HFFc6 (cell line): ENCODE measurements around the gene ITGB5. TPM values are rescaled to one million over a fixed set of nuclear protein-coding genes. Genes with fewer than 3 reads are reported as not detected.

Experiments used
- DNase-seq: peaks from one replicate; pipeline ENCODE4 v3.0.0-alpha.2; 2018
- H3K27ac Mint-ChIP-seq: 2 replicates; pipeline ENCODE4 v1.8.0; 2020; ENCODE audit warnings: mild to moderate bottlenecking, mixed read lengths
- H3K27me3 Mint-ChIP-seq: 2 replicates; pipeline ENCODE4 v1.8.0; 2021; ENCODE audit warnings: mild to moderate bottlenecking, moderate library complexity, mixed read lengths; ENCODE audit not compliant: insufficient read depth
- H3K36me3 Mint-ChIP-seq: 2 replicates; pipeline ENCODE4 v1.8.0; 2021; ENCODE audit warnings: low read depth, mixed read lengths
- H3K4me1 Mint-ChIP-seq: 2 replicates; pipeline ENCODE4 v1.8.0; 2020; ENCODE audit warnings: low read depth, mixed read lengths
- H3K4me3 Mint-ChIP-seq: 2 replicates; pipeline ENCODE4 v1.8.0; 2020; ENCODE audit warnings: mild to moderate bottlenecking, moderate library complexity, mixed read lengths
- H3K9me3 Mint-ChIP-seq: 2 replicates; pipeline ENCODE4 v1.8.0; 2020; ENCODE audit warnings: mild to moderate bottlenecking, mixed read lengths
- total RNA-seq, 6 experiments: library from RNA; stranded (reverse); fragmentation: NEBNext Ultra II Directional; extraction: Animal tissue kit (Norgen Biotek cat#: 25700); gene quantifications; 2 replicates in 1 of 6; 3 replicates in 5 of 6; pipeline ENCODE4 v1.2.3, GENCODE V29; 2021
- TF ChIP-seq, protein P1 (sequence below): fragments of 200-600 bp; sonication (generic); IDR thresholded peaks from 2 replicates; pipeline ENCODE4 v1.5.0; 2021; ENCODE audit warnings: antibody characterized with exemption, mild to moderate bottlenecking

Gene ITGB5
- total RNA-seq, 6 experiments from 2014 or later, result 203 to 332 (median 220) TPM

GRCh38 chr3:124814620-124815421 is 72.3 kb downstream of the ITGB5 start:
- Mint-ChIP-seq H3K36me3 (peaks cover 35% of the 10 kb centered on the region), H3K27me3 (peaks cover 3% of the 10 kb centered on the region), H3K4me1 (peaks cover 39% of the 10 kb centered on the region), H3K9me3 (no peaks in the 10 kb centered on the region), H3K27ac (no peak overlapping the region), H3K4me3 (no peak overlapping the region)
- TF ChIP-seq, protein P1, sequence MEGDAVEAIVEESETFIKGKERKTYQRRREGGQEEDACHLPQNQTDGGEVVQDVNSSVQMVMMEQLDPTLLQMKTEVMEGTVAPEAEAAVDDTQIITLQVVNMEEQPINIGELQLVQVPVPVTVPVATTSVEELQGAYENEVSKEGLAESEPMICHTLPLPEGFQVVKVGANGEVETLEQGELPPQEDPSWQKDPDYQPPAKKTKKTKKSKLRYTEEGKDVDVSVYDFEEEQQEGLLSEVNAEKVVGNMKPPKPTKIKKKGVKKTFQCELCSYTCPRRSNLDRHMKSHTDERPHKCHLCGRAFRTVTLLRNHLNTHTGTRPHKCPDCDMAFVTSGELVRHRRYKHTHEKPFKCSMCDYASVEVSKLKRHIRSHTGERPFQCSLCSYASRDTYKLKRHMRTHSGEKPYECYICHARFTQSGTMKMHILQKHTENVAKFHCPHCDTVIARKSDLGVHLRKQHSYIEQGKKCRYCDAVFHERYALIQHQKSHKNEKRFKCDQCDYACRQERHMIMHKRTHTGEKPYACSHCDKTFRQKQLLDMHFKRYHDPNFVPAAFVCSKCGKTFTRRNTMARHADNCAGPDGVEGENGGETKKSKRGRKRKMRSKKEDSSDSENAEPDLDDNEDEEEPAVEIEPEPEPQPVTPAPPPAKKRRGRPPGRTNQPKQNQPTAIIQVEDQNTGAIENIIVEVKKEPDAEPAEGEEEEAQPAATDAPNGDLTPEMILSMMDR, result no peak
- no peak for DNase-seq

GRCh38 chr3:124813541-124813940 is 73.6 kb downstream of the ITGB5 start:
- peak overlapping the region; percentile 81 for H3K27ac Mint-ChIP-seq
- peaks cover 3% of the 10 kb centered on the region for H3K27me3 Mint-ChIP-seq
- no peak for DNase-seq
- peaks cover 42% of the 10 kb centered on the region for H3K36me3 Mint-ChIP-seq
- H3K4me3 Mint-ChIP-seq, result peak overlapping the region; percentile 18; the same call in 1 of the 2 replicates
- TF ChIP-seq, protein P1, result no peak
- no peaks in the 10 kb centered on the region for H3K9me3 Mint-ChIP-seq
- H3K4me1 Mint-ChIP-seq, result peaks cover 37% of the 10 kb centered on the region

DNA sequence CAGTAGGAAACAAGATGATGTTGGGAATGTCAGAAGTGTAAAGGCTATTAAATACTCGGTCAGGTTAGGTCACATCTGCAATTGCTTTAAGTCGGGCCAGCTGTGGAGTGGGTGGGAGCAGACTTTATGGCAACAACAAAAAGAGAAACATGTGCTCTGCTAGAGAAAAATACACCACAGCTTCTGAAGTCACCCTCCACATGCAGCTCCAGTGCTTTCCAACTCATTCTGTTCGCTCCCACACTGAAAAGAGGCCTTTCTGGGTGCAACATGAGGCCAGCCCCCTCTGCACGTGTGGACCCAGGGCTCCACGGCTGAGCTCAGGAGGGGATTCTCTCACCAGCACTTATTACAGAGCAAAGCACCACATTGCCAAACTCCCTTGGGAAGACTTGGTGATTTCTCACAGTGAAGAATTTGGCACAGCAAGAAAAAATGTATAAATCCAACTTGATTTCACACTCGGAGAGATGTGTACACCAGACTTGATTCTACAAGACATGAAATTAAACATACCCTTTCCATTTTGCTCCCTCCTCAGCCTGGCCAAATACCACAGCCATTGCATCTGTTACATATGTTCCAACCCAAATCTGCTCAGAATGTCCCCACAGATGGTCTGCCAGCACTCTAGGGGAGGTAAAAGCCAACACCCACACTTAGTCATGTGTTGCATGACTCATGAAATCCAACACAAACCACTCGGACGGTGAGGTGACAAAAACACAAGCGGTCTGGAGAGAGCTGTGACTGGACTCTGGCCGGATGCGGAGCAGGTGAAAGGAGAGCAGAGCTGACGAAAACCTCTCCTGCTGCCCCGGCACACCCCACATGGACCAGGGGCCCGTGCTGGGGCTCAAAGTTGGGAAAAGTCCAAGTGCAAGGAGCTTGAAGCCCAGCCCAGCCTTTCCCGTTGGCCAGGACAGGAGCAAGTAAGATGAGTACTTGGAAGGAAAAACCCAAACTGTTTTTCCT is 74.6 kb downstream of the ITGB5 start:
- peaks cover 45% of the 10 kb centered on the region for H3K4me1 Mint-ChIP-seq
- H3K36me3 Mint-ChIP-seq, result peaks cover 47% of the 10 kb centered on the region

DNA sequence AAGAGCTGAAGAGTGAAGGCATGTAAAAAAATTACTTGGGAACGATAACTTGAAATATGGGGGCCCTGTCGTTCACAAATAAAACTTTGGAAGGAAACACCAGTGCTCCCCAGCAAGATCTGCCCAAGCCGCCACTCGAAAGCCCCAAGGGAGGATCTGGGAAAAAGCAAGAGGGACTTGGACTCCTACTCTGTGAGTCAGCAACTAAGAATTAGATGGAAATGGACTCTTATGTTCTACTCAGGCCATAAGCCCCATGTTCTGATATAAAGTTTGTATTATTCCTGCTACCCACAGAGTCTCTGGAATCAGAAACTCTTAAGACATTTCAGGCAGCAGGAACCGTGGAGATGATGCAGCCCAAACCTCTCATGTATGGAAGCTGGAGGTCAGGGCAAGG is 75.7 kb downstream of the ITGB5 start:
- Mint-ChIP-seq H3K27ac (peak overlapping the region; percentile 81; the same call in 1 of the 2 replicates), H3K4me1 (peaks cover 47% of the 10 kb centered on the region), H3K27me3 (peaks cover 3% of the 10 kb centered on the region), H3K36me3 (peaks cover 36% of the 10 kb centered on the region), H3K4me3 (no peak overlapping the region), H3K9me3 (no peaks in the 10 kb centered on the region)
- no peak for DNase-seq
- TF ChIP-seq, protein P1, result no peak

More for the DNA sequence above, 74.6 kb downstream of the ITGB5 start:
- Mint-ChIP-seq H3K9me3 (no peaks in the 10 kb centered on the region), H3K27ac (peak overlapping the region; percentile 81), H3K27me3 (peaks cover 3% of the 10 kb centered on the region), H3K4me3 (peak overlapping the region; percentile 18)
- DNase-seq, result peak; percentile 86
- TF ChIP-seq, protein P1, result no peak

- peaks cover 34% of the 10 kb centered on the region for H3K36me3 Mint-ChIP-seq
- no peak overlapping the region for H3K27ac Mint-ChIP-seq
- H3K27me3 Mint-ChIP-seq, result peaks cover 7% of the 10 kb centered on the region
- DNase-seq, result no peak
- peaks cover 47% of the 10 kb centered on the region for H3K4me1 Mint-ChIP-seq
- H3K9me3 Mint-ChIP-seq, result no peaks in the 10 kb centered on the region
- TF ChIP-seq, protein P1, result no peak
- no peak overlapping the region for H3K4me3 Mint-ChIP-seq
Observed at GRCh38 chr3:124810970-124811369, 76.2 kb downstream of the ITGB5 start.
